GM18951 (cell line): Measurements from ENCODE around the gene IFITM1.
"Not testable (repeated sequence)": the region's sequence is repeated elsewhere in the genome, so short reads cannot be mapped to it uniquely, and the experiment has no call there.

Source experiments
- POLR2A ChIP-seq: IDR thresholded peaks from 4 replicates; pipeline ENCODE4 v1.6.1; 2011; ENCODE audit warnings: mild to moderate bottlenecking; ENCODE audit not compliant: insufficient read length, insufficient read depth; ENCODE audit errors: extremely low read depth
- in situ Hi-C: fragments of 300-500 bp; cut with MboI; formaldehyde crosslinking; loops from one replicate; pipeline ENCODE4 v1.12.0; 2022; ENCODE audit warnings: low sequenced_read_pairs, mixed read lengths, inconsistent platforms; ENCODE audit not compliant: unreplicated experiment

Gene IFITM1

DNA sequence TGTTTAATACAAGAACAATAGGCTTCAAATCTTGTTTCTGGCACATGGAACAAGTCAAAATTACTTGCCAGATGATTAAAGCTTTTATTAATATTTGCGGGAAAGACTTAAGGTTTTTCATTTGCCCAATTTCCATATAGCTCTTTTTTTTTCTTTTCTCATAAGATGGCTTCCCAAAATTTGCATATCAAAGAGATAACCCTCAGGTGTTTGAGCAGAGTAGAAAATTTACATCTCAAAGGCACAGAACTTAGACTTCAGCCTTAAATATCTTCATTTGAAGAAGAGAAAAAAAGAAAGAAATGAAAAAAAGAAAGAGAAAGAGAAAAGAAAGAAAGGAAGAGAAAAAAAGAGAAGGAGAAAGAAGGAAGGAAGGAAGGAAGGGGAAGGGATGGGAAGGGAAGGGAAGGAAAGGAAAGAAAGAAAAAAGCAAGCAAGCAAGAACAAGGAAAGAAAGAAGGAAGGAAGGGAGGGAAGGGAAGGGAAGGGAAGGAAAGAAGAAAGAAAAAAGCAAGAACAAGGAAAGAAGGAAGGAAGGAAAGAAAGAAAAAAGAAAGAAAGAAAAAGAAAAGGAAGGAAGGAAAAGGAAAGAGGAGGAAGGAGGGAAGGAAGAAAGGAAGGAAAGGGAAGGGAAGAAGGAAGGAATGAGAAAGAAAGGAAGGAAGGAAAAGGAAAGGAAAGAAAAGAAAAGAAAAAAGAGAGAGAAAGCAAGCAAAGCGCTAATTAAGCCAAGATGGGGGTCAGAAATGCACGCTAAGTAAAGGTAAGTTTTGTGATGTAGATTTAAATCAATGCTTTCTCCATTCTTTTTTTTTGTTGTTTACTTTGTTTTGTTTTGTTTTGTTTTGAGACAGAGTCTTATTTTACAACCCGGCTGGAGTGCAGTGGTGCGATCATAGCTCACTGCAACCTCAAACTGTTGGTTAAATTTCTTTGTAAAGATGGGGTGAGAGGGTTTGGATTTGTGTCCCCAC, 27.0 kb downstream of the IFITM1 start:
- in situ Hi-C loops = no loop called here
- no peak for TF ChIP-seq POLR2A

GRCh38 chr11:342328-342727, 28.5 kb downstream of the IFITM1 start:
- no peak for TF ChIP-seq POLR2A
- in situ Hi-C loops = no loop called here

- in situ Hi-C loops = no loop called here
These were observed 31.2 kb downstream of the IFITM1 start for GRCh38 chr11:344836-345578.

GRCh38 chr11:346529-346928, 32.7 kb downstream of the IFITM1 start:
- no peak for TF ChIP-seq POLR2A
- in situ Hi-C loops = no loop called here

More at GRCh38 chr11:344836-345578, 31.2 kb downstream of the IFITM1 start:
- no peak for TF ChIP-seq POLR2A

DNA sequence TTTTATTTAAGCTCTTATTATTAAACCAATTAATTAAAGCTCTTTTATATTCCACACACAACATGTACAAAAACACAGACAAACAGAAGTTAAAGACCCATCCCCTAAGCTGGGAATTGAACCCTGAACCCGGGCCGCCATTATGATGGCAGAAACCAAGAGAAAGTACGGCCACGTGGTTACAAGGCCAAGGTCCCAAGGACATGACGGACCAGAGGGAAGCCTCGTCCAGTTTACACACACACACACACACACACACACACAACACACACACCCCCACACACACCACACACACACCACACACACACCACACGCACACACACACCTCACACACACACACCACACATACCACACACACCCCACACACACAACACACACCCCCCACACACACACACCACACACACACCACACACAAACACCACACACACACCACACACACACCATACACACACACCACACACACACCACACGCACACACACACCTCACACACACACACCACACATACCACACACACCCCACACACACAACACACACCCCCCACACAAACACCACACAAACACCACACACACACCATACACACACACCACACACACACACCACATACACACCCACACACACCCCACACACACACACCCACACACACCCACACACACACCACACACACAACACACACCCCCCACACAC, 35.6 kb downstream of the IFITM1 start:
- in situ Hi-C loops = not testable (repeated sequence)

DNA sequence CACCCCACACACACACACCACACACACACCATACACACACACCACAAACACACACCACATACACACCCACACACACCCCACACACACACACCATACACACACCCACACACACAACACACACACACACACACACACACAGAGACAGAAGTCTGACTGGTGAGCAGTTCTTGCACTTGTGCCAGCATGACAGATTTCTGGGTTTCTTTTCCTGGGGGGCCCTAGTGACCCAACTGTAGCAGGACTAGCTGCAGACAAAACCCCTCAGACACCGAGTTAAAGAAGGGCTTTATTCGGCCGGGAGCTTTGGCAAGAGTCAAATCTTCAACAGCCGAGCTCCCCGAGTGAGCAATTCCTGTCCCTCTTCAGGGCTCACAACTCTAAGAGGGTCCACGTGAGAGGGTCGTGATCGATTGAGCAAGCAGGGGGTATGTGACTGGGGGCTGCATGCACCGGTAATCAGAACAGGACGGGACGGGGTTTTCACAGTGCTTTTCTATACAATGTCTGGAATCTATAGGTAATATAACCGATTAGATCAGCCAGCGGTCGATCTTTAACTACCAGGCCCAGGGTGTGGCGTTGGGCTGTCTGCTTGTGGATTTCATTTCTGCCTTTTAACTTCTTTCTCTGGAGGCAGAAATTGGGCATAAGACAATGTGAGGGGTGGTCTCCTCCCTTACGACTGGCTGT, 36.3 kb downstream of the IFITM1 start:
- in situ Hi-C loops = not testable (repeated sequence)

DNA sequence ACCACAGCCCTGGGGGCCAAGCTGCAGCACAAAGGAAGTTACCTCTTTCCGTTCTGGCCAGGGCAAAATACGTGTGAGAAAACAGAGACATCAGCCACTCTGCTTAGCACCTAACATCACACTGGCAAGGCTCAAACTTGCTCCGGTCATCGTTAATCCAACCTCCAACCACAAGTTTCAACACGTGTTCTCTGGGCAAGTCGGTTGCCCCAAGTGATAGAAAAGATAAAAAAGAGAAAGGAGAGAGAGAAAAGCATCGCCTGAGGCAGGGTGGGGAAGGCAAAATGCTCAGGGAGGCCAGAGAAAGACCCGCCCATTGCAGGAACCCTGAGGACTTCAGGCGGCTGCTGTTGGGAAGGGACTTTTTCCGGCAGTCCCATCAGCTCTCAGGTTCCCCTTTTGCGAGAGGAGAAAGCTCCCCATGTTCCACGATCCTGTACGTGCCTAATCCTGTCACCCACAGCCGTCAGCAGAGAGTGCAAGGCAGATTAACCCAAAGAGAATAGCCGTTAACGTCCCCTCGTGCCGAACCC, 36.9 kb downstream of the IFITM1 start:
- TF ChIP-seq POLR2A = no peak
- in situ Hi-C loops = no loop called here

DNA sequence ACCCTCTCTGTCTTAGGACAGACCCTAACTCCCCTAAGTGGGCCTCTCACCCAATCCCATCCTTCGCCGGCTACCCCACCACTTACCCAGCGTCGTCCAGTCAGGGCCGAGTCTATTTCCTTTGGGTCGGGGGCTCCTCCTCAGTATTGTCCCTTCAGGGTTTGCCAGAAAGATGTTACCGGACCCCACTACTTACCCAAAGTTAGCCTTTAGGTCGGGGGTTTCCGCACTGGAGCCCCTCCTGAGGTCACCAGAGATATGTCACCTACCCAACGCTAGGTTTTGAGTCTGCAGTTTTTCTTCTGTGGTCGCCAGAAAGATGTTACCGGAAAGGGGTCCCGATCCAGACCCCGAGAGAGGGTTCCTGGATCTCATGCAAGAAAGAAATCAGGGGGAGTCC, 37.6 kb downstream of the IFITM1 start:
- no peak for TF ChIP-seq POLR2A
- in situ Hi-C loops = no loop called here

- in situ Hi-C loops = no loop called here
- no peak for TF ChIP-seq POLR2A
These were observed 38.7 kb downstream of the IFITM1 start for GRCh38 chr11:352456-353031.

GRCh38 chr11:353179-353873, 39.5 kb downstream of the IFITM1 start:
- no peak for TF ChIP-seq POLR2A
- in situ Hi-C loops = no loop called here

DNA sequence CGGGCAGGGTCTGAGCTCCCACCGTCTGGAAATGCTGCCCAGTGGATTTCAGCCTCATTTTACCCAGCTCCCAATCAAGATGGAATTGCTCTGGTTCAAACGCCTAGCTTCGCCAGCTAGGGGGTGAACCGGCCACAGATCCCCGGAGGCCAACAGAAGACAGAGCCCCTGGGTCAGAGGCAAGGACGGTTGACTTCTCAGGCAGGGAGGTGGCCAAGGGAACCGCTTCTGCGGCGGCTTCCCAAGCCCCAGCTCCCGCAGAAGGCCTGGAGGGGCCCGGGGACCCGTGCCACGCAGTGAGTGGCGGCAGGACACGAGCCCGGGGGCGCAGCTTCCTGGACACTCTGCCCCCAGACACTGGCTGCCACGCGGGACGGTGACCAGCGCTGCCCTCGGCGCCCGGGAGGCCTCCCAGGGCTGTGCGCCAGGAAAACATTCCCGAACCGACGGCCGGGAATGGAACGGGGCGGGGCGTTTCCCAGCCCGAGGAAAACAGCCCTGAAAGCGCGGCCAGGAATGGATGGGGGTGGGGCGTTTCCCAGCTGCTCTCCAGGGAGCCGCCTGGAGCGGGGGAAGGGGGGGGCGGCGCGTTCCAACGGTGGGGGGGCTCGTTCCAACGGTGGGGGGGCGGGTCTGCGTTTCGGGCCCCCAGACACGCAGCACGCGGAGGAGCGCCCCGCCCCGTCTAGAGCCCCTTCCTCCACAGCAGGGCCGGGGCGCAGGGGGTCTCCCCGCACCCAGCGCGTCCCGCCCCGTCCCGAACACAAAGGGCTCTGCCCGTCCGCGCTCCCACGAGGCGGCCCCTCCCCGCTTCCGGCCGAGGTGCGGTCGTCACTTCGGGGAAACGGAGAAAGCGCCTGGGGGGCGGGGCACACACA, 42.0 kb downstream of the IFITM1 start:
- peak; percentile 58 for TF ChIP-seq POLR2A
- in situ Hi-C loops = no loop called here
